Esophagus muscularis mucosa (tissue), 4 donors: ENCODE measurements around the gene TARBP2. TPM values are rescaled to one million over a fixed set of nuclear protein-coding genes. Genes with fewer than 3 reads are reported as not detected.

Experiments
- DNase-seq: peaks from one replicate; pipeline ENCODE4 v3.0.0-alpha.2; 2017; ENCODE audit errors: extremely low spot score
- H3K27ac ChIP-seq, 4 donors: fragments of 200-600 bp; sonication (generic); replicated peaks in 1 of 4; 1 replicate in 3 of 4; 2 replicates in 1 of 4; pipeline ENCODE4 v1.5.1; 2016 to 2019; ENCODE audit warnings: mild to moderate bottlenecking in 1 of 4
- H3K27me3 ChIP-seq, 4 donors: fragments of 200-600 bp; sonication (generic); one replicate each; pipeline versions ENCODE4 v1.5.1 to v1.6.0; 2016 to 2019
- H3K36me3 ChIP-seq, 4 donors: fragments of 200-600 bp; sonication (generic); one replicate each; pipeline ENCODE4 v1.5.1; 2016 to 2019
- H3K4me1 ChIP-seq, 4 donors: fragments of 200-600 bp; sonication (generic); one replicate each; pipeline ENCODE4 v1.5.1; 2016 to 2019
- H3K4me3 ChIP-seq, 4 donors: fragments of 200-600 bp; sonication (generic); 1 replicate in 2 of 4; 2 replicates in 2 of 4; pipeline ENCODE4 v1.5.1; 2016 to 2019; ENCODE audit warnings: mild to moderate bottlenecking in 4 of 4, moderate library complexity in 1 of 4
- H3K9me3 ChIP-seq, 4 donors: fragments of 200-600 bp; sonication (generic); 1 replicate in 3 of 4; 2 replicates in 1 of 4; pipeline ENCODE4 v1.5.1; 2016 to 2019
- CTCF ChIP-seq, 3 experiments: fragments of 200-600 bp in 2 of 3; fragments of 450-650 bp in 1 of 3; sonication (generic) in 2 of 3; IDR thresholded peaks; one replicate each; pipeline ENCODE4 v1.5.1; 2017 to 2019; ENCODE audit warnings: antibody characterized with exemption in 3 of 3, mild to moderate bottlenecking in 2 of 3, moderate library complexity in 1 of 3
- EP300 ChIP-seq: sonication (generic); formaldehyde crosslinking; IDR thresholded peaks from one replicate; pipeline ENCODE4 v1.6.1; 2017; ENCODE audit warnings: antibody characterized with exemption
- POLR2A ChIP-seq: fragments of 450-650 bp; IDR thresholded peaks from one replicate; pipeline ENCODE4 v1.6.1; 2017; ENCODE audit warnings: antibody characterized with exemption, moderate library complexity, mild to moderate bottlenecking, low read depth
- POLR2AphosphoS5 ChIP-seq, 2 donors: sonication (generic); formaldehyde crosslinking; IDR thresholded peaks; one replicate each; pipeline ENCODE4 v1.6.1; 2017; ENCODE audit warnings: antibody characterized with exemption in 2 of 2
- WGBS: methylation state at CpG from one replicate; pipeline ENCODE4 v1.1.5; 2018; 5-methylcytosine and 5-hydroxymethylcytosine counted together
- intact Hi-C: fragments of 100-400 bp; cut with DNase I; formaldehyde crosslinking; loops from one replicate; pipeline ENCODE4 v1.15.1; 2023
- total RNA-seq, 4 donors: library from RNA; depleted of rRNA; stranded (reverse); fragments of >200 nt; gene quantifications; one replicate each; pipeline versions ENCODE4 v1.1.0 to v1.2.1, GENCODE V29; 2016

TARBP2 gene
- total RNA-seq, 4 donors from 2014 or later = 12.7 to 16.6 (median 12.9) TPM

DNA sequence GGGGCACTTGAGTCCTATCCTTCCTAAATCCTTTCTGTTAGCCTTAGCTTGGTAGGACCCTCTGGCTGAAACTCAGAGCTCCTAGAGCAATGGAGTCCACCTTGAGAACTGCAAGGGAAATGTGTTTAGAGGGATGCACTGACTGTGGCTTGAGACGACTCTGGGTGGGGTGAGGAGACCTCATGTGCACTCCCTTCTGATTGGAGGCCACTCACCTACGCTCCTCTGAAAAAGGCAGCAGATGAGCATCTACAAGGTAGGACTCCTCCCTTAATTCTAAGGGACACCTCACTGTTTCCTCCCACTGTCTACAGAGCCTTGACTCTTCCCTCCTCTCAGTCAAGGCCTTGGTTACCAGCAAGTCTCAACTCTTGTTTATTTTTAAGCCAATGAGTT, 2.9 kb upstream of the TARBP2 start:
- Histone ChIP-seq H3K4me1 (peaks cover 43 to 81% (median 74%) of the 10 kb centered on the region in 4 donors), H3K4me3 (peak overlapping the region in 3 of 4 donors; percentile 74 to 81 (median 77)), H3K27me3 (no peaks in the 10 kb centered on the region), H3K36me3 (peaks cover 0 to 3% (median 1%) of the 10 kb centered on the region in 4 donors), H3K27ac (peak overlapping the region; percentile 97 to 99 (median 98)), H3K9me3 (no peaks in the 10 kb centered on the region)
- no peak for TF ChIP-seq EP300
- WGBS = 82% methylated on average over 2 of the region's 2 CpGs
- intact Hi-C loops = no loop called here
- DNase-seq = no peak

GRCh38 chr12:53499266-53500141, 1.6 kb upstream of the TARBP2 start, which contains the start of gene MAP3K12:
Gene MAP3K12, minus strand, starts transcription at chr12:53499458. Its CDS starts 12,067 bp downstream, at chr12:53487391.
- under 1% methylated on average over 33 of the region's 51 CpGs for WGBS
- Histone ChIP-seq H3K27ac (peak within 1 kb of the TSS; percentile 97 to 99 (median 98)), H3K9me3 (no peaks in the 10 kb centered on the region), H3K4me1 (peaks cover 33 to 75% (median 64%) of the 10 kb centered on the region in 4 donors), H3K36me3 (peaks cover 0 to 13% (median 6%) of the 10 kb centered on the region in 4 donors), H3K27me3 (no peaks in the 10 kb centered on the region), H3K4me3 (peak within 1 kb of the TSS; percentile 74 to 82 (median 79))
- DNase-seq = peak; percentile 94
- intact Hi-C loops = no loop called here
- peak; percentile 32 to 66 for TF ChIP-seq POLR2AphosphoS5 (IDR thresholded peaks at IDR 0.05)
- no peak for TF ChIP-seq CTCF (IDR thresholded peaks at IDR 0.05)
- TF ChIP-seq POLR2A = no peak

- Histone ChIP-seq H3K36me3 (peaks cover 0 to 21% (median 11%) of the 10 kb centered on the region in 4 donors), H3K4me1 (peaks cover 33 to 82% (median 66%) of the 10 kb centered on the region in 4 donors), H3K4me3 (peak overlapping the region; percentile 74 to 82 (median 79)), H3K9me3 (no peaks in the 10 kb centered on the region), H3K27ac (peak overlapping the region; percentile 97 to 99 (median 98)), H3K27me3 (no peaks in the 10 kb centered on the region)
- DNase-seq = no peak
- WGBS = 3% methylated on average over 16 of the region's 17 CpGs
- TF ChIP-seq EP300 (no peak), POLR2A (peak; percentile 96), POLR2AphosphoS5 (IDR thresholded peaks at IDR 0.05) (peak; percentile 89 to 99)
- intact Hi-C loops = no loop called here
Measured at GRCh38 chr12:53500142-53500775, 824 bp upstream of the TARBP2 start.

- H3K36me3 ChIP-seq = peaks cover 0 to 35% (median 25%) of the 10 kb centered on the region in 4 donors
- peak overlapping the region; percentile 74 to 82 (median 79) for H3K4me3 ChIP-seq
- peak overlapping the region; percentile 97 to 99 (median 98) for H3K27ac ChIP-seq
- H3K4me1 ChIP-seq = peaks cover 22 to 73% (median 55%) of the 10 kb centered on the region in 4 donors
- DNase-seq = no peak
- intact Hi-C loops = no loop called here
- TF ChIP-seq EP300 (no peak), POLR2AphosphoS5 (IDR thresholded peaks at IDR 0.05) (no peak), CTCF (IDR thresholded peaks at IDR 0.05) (no peak), POLR2A (no peak)
- no peaks in the 10 kb centered on the region for H3K9me3 ChIP-seq
- 80% methylated on average over 9 of the region's 10 CpGs for WGBS
- no peaks in the 10 kb centered on the region for H3K27me3 ChIP-seq
Measured at GRCh38 chr12:53501615-53502181, 615 bp downstream of the TARBP2 start.

DNA sequence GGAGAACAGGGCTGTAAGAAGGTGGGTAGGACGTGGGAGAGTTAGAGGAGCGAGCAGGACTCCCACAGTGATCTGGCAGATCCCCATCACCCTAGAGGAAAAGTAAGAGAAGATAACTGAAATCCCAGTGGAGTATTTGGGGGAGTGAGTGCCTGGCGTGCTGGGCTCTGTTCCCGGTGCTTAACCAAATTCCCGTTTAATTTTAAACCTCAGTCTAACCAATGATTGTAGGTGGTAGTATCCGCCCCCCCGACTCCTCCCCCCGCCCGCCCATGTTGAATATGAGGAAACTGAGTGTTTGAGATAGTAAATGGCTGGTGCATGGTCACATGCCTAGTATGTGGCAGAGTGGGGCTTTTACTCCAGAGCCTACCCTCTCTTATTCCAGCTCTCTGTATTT, 1.2 kb downstream of the TARBP2 start:
- no peak for TF ChIP-seq EP300
- no peak for TF ChIP-seq CTCF (IDR thresholded peaks at IDR 0.05)
- no peak for TF ChIP-seq POLR2A
- no peak for TF ChIP-seq POLR2AphosphoS5 (IDR thresholded peaks at IDR 0.05)
- WGBS = 57% methylated on average over 9 of the region's 9 CpGs
- Histone ChIP-seq H3K4me1 (peaks cover 22 to 66% (median 49%) of the 10 kb centered on the region in 4 donors), H3K27me3 (no peaks in the 10 kb centered on the region), H3K9me3 (no peaks in the 10 kb centered on the region), H3K27ac (peak overlapping the region; percentile 97 to 99 (median 98)), H3K4me3 (peak overlapping the region in 2 of 4 donors; percentile 81 to 82), H3K36me3 (peaks cover 6 to 41% (median 31%) of the 10 kb centered on the region in 4 donors)
- intact Hi-C loops = no loop called here
- no peak for DNase-seq
